GM19463 (cell line): ENCODE results near the gene TIMM17A.
"Not testable (repeated sequence)": the region's sequence is repeated elsewhere in the genome, so short reads cannot be mapped to it uniquely, and the experiment has no call there.

Source experiments
- ATAC-seq: cut with Tn5 transposase; IDR thresholded peaks from one replicate; pipeline ENCODE4 v1.9.1; 2021; ENCODE audit warnings: mild to moderate bottlenecking, moderate library complexity; ENCODE audit not compliant: unreplicated experiment

Gene TIMM17A

GRCh38 chr1:202014060-202014459, 58.8 kb downstream of the TIMM17A start:
- no peak for ATAC-seq

GRCh38 chr1:202014915-202015661, 59.8 kb downstream of the TIMM17A start:
- no peak for ATAC-seq

- no peak for ATAC-seq
Observed at GRCh38 chr1:202015662-202015937, 60.3 kb downstream of the TIMM17A start.

- no peak for ATAC-seq
Observed at GRCh38 chr1:202016022-202016810, 60.9 kb downstream of the TIMM17A start.

- no peak for ATAC-seq
Observed at GRCh38 chr1:202016811-202017748, 61.8 kb downstream of the TIMM17A start.

GRCh38 chr1:202017749-202018467, 62.6 kb downstream of the TIMM17A start:
- ATAC-seq: no peak

- no peak for ATAC-seq
Observed at GRCh38 chr1:202018468-202019234, 63.3 kb downstream of the TIMM17A start.

GRCh38 chr1:202019235-202019558, 63.9 kb downstream of the TIMM17A start:
- ATAC-seq: not testable (repeated sequence)
